Gastrocnemius medialis (tissue), 4 donors: ENCODE measurements around the gene LZTR1. TPM values are rescaled to one million over a fixed set of nuclear protein-coding genes. Genes with fewer than 3 reads are reported as not detected.
A peak's percentile ranks its signal among the peaks of the same experiment; 100 is the strongest.
"Not testable (repeated sequence)": the region's sequence is repeated elsewhere in the genome, so short reads cannot be mapped to it uniquely, and the experiment has no call there.

Experiments used
- ATAC-seq, 2 donors: fragments of 150-250 bp; one replicate each; pipeline ENCODE4 v1.9.1; 2016
- DNase-seq, 2 donors: peaks; one replicate each; pipeline ENCODE4 v3.0.0-alpha.2; 2019
- H3K27ac ChIP-seq, 4 donors: fragments of 200-600 bp; sonication (generic); 1 replicate in 1 of 4; 2 replicates in 3 of 4; pipeline ENCODE4 v1.5.1; 2016 to 2018; ENCODE audit warnings: mild to moderate bottlenecking in 2 of 4, moderate library complexity in 1 of 4
- H3K27me3 ChIP-seq, 3 donors: fragments of 200-600 bp; sonication (generic) in 2 of 3; 1 replicate in 1 of 3; 2 replicates in 2 of 3; pipeline versions ENCODE4 v1.5.1 to v1.6.0; 2016 to 2019; ENCODE audit warnings: mild to moderate bottlenecking in 1 of 3, moderate library complexity in 1 of 3
- H3K36me3 ChIP-seq, 2 donors: fragments of 200-600 bp; sonication (generic) in 1 of 2; one replicate each; pipeline ENCODE4 v1.5.1; 2017 to 2018
- H3K4me1 ChIP-seq, 2 donors: fragments of 200-600 bp; sonication (generic) in 1 of 2; one replicate each; pipeline ENCODE4 v1.5.1; 2016 to 2017; ENCODE audit warnings: mild to moderate bottlenecking in 2 of 2
- H3K4me3 ChIP-seq, 4 donors: fragments of 200-600 bp; sonication (generic) in 3 of 4; 1 replicate in 1 of 4; 2 replicates in 3 of 4; pipeline ENCODE4 v1.5.1; 2016 to 2019; ENCODE audit warnings: mild to moderate bottlenecking in 2 of 4
- H3K9me3 ChIP-seq, 3 donors: fragments of 200-600 bp; sonication (generic) in 2 of 3; 1 replicate in 1 of 3; 2 replicates in 2 of 3; pipeline ENCODE4 v1.5.1; 2016 to 2019
- POLR2A ChIP-seq, 2 donors: fragments of 450-650 bp; IDR thresholded peaks; one replicate each; pipeline ENCODE4 v1.6.1; 2017; ENCODE audit warnings: antibody characterized with exemption in 2 of 2, mild to moderate bottlenecking in 2 of 2, moderate library complexity in 2 of 2
- in situ Hi-C, 4 donors: fragments of 200-750 bp; cut with MboI; loops; one replicate each; pipeline versions ENCODE4 v1.15.0 to v1.8.0; 2017; ENCODE audit warnings: low sequenced_read_pairs in 4 of 4
- intact Hi-C: fragments of 100-400 bp; cut with DNase I; formaldehyde crosslinking; loops from one replicate; pipeline ENCODE4 v1.15.1; 2023; ENCODE audit warnings: low total_unique reads
- total RNA-seq, 4 donors: library from RNA; depleted of rRNA; stranded (reverse); fragments of >200 nt; gene quantifications; one replicate each; pipeline versions ENCODE4 v1.1.0 to v1.2.3, GENCODE V29; 2016
- TF ChIP-seq, protein P1 (sequence below), 5 experiments: fragments of 450-650 bp in 3 of 5; fragments of 200-600 bp in 2 of 5; sonication (generic) in 2 of 5; IDR thresholded peaks in 4 of 5; conservative IDR thresholded peaks in 1 of 5; 1 replicate in 4 of 5; 2 replicates in 1 of 5; pipeline ENCODE4 v1.5.1; 2016 to 2019; ENCODE audit warnings: antibody characterized with exemption in 5 of 5, mild to moderate bottlenecking in 3 of 5, moderate library complexity in 3 of 5

The LZTR1 gene
- total RNA-seq, 4 donors from 2014 or later, result 25.4 to 36.4 (median 26.3) TPM

DNA sequence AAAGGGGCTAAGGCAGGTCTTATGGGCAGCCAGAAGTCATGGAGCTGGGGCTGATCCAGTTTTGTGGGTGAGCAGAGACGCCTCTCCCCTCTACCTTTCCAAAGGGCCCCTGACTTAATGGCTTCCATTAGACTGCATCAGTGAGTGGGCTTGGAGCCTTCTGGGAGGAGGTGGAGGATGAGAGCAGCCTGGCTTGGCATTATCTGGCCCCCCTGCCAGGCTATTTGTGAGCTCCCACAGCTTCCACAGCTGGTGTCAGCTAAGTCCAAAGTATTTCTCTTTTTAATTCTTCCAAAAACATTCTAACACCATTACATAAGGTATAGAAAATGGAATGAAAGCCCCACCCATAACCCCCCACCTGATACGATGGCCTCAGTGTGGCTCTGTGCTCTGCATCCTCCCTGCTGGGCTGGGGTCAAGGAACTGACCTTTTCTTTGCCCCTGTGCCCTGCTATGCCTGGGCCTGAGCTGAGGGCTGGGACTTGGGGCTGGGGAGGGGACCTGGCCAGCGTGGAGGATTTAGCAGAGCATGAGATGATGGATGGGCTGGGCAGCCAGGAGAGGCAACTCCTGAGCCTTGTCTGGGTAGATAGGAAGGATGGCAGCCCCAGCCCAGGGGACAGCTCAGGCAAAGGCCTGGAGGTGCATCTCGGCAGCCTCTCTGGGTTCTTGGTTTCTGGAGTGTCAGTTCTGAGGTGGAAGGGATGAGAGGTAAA lies 11.0 kb upstream of the LZTR1 start:
- no peak overlapping the region for H3K4me3 ChIP-seq
- intact Hi-C loops, result no loop called here
- DNase-seq (no peak), ATAC-seq (no peak)
- H3K27me3 ChIP-seq, result no peaks in the 10 kb centered on the region
- no peaks in the 10 kb centered on the region for H3K36me3 ChIP-seq
- in situ Hi-C loops, result no loop called here
- no peak for TF ChIP-seq POLR2A (IDR thresholded peaks at IDR 0.05)
- TF ChIP-seq, protein P1, sequence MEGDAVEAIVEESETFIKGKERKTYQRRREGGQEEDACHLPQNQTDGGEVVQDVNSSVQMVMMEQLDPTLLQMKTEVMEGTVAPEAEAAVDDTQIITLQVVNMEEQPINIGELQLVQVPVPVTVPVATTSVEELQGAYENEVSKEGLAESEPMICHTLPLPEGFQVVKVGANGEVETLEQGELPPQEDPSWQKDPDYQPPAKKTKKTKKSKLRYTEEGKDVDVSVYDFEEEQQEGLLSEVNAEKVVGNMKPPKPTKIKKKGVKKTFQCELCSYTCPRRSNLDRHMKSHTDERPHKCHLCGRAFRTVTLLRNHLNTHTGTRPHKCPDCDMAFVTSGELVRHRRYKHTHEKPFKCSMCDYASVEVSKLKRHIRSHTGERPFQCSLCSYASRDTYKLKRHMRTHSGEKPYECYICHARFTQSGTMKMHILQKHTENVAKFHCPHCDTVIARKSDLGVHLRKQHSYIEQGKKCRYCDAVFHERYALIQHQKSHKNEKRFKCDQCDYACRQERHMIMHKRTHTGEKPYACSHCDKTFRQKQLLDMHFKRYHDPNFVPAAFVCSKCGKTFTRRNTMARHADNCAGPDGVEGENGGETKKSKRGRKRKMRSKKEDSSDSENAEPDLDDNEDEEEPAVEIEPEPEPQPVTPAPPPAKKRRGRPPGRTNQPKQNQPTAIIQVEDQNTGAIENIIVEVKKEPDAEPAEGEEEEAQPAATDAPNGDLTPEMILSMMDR (IDR thresholded peaks at IDR 0.05 in 4 of 5, conservative IDR thresholded peaks at IDR 0.05 in 1 of 5), result no peak
- H3K4me1 ChIP-seq, result no peaks in the 10 kb centered on the region
- no peaks in the 10 kb centered on the region for H3K9me3 ChIP-seq
- H3K27ac ChIP-seq, result no peak overlapping the region

DNA sequence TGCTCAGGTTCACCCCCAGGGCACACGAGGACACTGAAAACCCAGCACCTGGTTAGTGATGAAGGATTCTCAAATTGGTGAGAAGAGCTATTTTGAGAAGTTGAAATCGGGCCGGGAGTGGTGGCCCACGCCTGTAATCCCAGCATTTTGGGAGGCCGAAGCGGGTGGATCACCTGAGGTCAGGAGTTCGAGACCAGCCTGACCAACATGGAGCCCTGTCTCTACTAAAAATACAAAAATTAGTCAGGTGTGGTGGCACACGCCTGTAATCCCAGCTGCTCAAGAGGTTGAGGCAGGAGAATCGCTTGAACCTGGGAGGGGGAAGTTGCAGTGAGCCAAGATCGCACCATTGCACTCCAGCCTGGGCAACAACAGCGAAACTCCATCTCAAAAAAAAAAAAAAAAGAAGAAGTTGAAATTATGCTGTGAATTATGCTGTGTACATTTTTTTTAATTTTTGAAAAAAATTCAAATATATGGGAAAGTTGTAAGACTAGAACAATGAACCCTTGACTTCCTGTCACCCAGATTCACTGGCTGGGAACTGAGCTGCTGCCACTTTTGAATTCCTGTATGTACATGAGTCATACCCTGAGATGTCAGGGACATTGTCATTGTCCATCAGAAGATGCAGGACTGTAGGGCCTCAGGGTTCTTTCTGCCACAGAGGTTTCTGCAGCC lies 9.9 kb upstream of the LZTR1 start:
- H3K9me3 ChIP-seq, DNase-seq, H3K4me3 ChIP-seq, H3K27ac ChIP-seq, in situ Hi-C loops, H3K36me3 ChIP-seq, H3K27me3 ChIP-seq, H3K4me1 ChIP-seq, intact Hi-C loops: not testable (repeated sequence)
- ATAC-seq, result peak; percentile 14 to 36

DNA sequence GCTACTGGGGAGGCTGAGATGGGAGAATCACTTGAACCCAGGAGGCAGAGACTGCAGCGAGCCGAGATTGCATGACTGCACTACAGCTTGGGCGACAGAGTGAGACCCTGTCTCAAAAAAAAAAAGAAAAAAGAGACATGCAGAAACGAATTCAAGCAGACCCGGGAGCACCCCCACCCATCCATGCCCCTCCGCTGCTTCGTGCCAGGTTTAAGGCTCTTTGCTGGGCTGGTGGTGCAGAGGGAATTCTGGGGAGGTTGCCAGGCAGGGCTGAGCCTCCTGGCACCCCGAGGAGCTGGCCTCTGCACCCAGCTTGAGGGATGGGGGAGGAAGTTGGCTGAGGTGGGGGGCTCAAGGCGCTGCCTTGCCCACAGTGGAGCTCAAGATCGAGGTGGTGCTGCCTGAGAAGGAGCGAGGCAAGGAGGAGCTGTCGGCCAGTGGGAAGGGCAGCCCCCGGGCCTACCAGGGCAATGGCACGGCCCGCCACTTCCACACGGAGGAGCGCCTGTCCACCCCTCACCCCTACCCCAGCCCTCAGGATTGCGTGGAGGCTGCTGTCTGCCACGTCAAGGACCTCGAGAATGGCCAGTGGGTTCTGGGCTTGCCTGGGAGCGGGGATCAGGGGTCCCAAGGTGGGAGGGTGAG lies 9.0 kb upstream of the LZTR1 start:
- no peak for ATAC-seq
- in situ Hi-C loops (no loop called here), intact Hi-C loops (no loop called here)
- H3K36me3 ChIP-seq, result no peaks in the 10 kb centered on the region
- TF ChIP-seq, protein P1 (IDR thresholded peaks at IDR 0.05 in 4 of 5, conservative IDR thresholded peaks at IDR 0.05 in 1 of 5), result no peak
- TF ChIP-seq POLR2A (IDR thresholded peaks at IDR 0.05), result no peak
- H3K27ac ChIP-seq, result no peak overlapping the region
- no peak overlapping the region for H3K4me3 ChIP-seq
- DNase-seq, result no peak
- H3K9me3 ChIP-seq, result no peaks in the 10 kb centered on the region
- H3K4me1 ChIP-seq, result no peaks in the 10 kb centered on the region
- no peaks in the 10 kb centered on the region for H3K27me3 ChIP-seq

DNA sequence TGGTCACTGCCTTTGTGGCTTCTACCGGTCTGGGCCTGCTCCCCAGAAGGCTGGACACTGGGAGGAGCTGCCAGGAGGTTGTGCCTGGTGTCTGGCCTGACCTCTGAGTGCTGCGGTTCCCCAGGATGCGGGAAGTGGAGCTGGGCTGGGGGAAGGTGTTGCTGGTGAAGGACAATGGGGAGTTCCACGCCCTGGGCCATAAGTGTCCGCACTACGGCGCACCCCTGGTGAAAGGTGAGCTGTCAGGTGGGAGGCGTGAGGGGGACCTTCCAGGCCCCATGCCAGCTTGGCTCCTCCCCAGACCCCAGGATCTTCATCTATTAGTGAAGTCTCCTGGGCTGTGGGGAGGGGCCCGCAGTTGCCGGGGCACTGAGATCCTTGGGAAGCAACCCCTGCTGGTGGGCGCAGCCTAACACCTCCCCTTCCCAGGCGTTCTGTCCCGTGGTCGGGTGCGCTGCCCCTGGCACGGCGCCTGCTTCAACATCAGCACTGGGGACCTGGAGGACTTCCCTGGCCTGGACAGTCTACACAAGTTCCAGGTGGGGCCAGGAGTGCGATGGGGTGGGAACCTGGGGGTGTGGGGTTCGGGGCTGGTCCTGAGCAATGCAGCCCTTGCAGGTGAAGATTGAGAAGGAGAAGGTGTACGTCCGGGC lies 8.3 kb upstream of the LZTR1 start:
- Histone ChIP-seq H3K4me1 (no peaks in the 10 kb centered on the region), H3K36me3 (no peaks in the 10 kb centered on the region), H3K27ac (no peak overlapping the region), H3K9me3 (no peaks in the 10 kb centered on the region), H3K4me3 (no peak overlapping the region), H3K27me3 (no peaks in the 10 kb centered on the region)
- DNase-seq (no peak), ATAC-seq (no peak)
- in situ Hi-C loops (no loop called here), intact Hi-C loops (no loop called here)
- no peak for TF ChIP-seq POLR2A (IDR thresholded peaks at IDR 0.05)
- TF ChIP-seq, protein P1 (IDR thresholded peaks at IDR 0.05 in 4 of 5, conservative IDR thresholded peaks at IDR 0.05 in 1 of 5), result no peak
